ENCODE data around the gene DIS3L. TPM values are rescaled to one million over a fixed set of nuclear protein-coding genes. Genes with fewer than 3 reads are reported as not detected.

DIS3L gene
- total and polyA plus RNA-seq, 2 donors from 2014 or later: 10.6 to 28.5 TPM

GRCh38 chr15:66294932-66295235, 1.5 kb downstream of the DIS3L start:
- no peak overlapping the region for H3K9ac ChIP-seq (ENCODE audit: low read length in 3 of 3)
- H3K27me3 ChIP-seq (ENCODE audit: control insufficient read depth, insufficient read depth, low read length): no peaks in the 10 kb centered on the region
- DNase-seq (no peak), FAIRE-seq (no peak)
- H3K36me3 ChIP-seq (ENCODE audit: control insufficient read depth in 2 of 3, insufficient read depth in 3 of 3, low read length in 3 of 3): peaks cover 0 to 3% (median 0%) of the 10 kb centered on the region in 3 donors
- intact Hi-C loops (cut with DNase I): no loop called here
- peak overlapping the region; percentile 58 to 66 (median 64) for H3K4me3 ChIP-seq (ENCODE audit: low read length in 3 of 3)
- H3K4me1 ChIP-seq (ENCODE audit: control insufficient read depth in 2 of 3, insufficient read depth in 2 of 3, low read depth in 1 of 3, low read length in 3 of 3): peaks cover 0 to 16% (median 0%) of the 10 kb centered on the region in 3 donors
- TF ChIP-seq CTCF (IDR thresholded peaks at IDR 0.05; ENCODE audit: borderline replicate concordance, extremely low read depth, insufficient read depth): no peak
- no peaks in the 10 kb centered on the region for H3K9me3 ChIP-seq (ENCODE audit: control insufficient read depth in 2 of 3, insufficient read depth in 1 of 3, low read length in 3 of 3)
- no peak overlapping the region for H3K27ac ChIP-seq (ENCODE audit: low read depth in 2 of 2, low read length in 2 of 2)

DNA sequence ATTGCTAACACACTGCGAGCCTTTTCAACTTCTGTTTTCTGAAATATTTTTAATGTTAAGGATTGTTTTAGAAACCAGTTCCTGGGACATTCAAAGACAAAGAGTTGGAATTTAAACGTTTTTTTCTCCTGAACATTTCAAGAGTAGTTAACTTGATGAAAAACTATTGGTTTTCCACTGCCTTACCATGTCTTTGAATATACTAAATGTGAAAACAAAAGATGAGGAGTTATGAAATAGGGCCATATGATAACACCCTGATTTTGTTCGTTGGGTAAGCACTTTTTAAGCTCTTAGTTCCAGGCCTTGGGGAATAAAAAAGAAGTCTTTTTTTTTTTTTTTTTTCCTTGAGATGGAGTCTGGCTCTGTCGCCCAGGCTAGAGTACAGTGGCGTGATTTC, 2.8 kb downstream of the DIS3L start:
- TF ChIP-seq CTCF (IDR thresholded peaks at IDR 0.05; ENCODE audit: borderline replicate concordance, extremely low read depth, insufficient read depth): no peak
- H3K4me3 ChIP-seq (ENCODE audit: low read length in 3 of 3): no peak overlapping the region
- H3K36me3 ChIP-seq (ENCODE audit: control insufficient read depth in 2 of 3, insufficient read depth in 3 of 3, low read length in 3 of 3): peaks cover 0 to 3% (median 0%) of the 10 kb centered on the region in 3 donors
- H3K4me1 ChIP-seq (ENCODE audit: control insufficient read depth in 2 of 3, insufficient read depth in 2 of 3, low read depth in 1 of 3, low read length in 3 of 3): peaks cover 0 to 16% (median 0%) of the 10 kb centered on the region in 3 donors
- H3K9ac ChIP-seq (ENCODE audit: low read length in 3 of 3): no peak overlapping the region
- no peaks in the 10 kb centered on the region for H3K9me3 ChIP-seq (ENCODE audit: control insufficient read depth in 2 of 3, insufficient read depth in 1 of 3, low read length in 3 of 3)
- FAIRE-seq (no peak), DNase-seq (no peak)
- intact Hi-C loops (cut with DNase I): no loop called here
- H3K27me3 ChIP-seq (ENCODE audit: control insufficient read depth, insufficient read depth, low read length): no peaks in the 10 kb centered on the region
- H3K27ac ChIP-seq (ENCODE audit: low read depth in 2 of 2, low read length in 2 of 2): no peak overlapping the region

DNA sequence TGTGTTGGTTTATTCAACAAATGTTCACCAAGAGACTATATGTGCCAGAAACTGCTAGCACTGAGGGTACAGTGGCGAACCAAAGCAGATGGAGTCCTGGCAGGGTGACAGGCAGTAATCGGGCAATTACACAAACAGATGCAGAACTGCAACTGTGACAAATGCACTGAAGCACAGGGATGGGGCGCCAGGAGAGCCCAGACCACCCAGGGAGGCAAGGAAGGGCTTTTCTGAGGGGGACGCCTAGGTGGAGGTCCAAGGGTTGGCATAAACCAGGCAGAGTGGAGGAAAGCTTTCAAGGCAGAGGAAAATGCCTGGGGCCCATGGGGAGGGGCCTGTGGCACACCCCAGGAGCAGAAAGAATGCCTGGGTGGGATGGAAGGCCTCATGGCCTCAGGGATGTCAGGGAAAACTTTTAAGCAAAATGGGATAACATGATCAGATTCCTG, 5.5 kb downstream of the DIS3L start:
- no peak for FAIRE-seq

More for the DNA sequence above, 5.5 kb downstream of the DIS3L start:
- Histone ChIP-seq H3K36me3 (ENCODE audit: control insufficient read depth in 2 of 3, insufficient read depth in 3 of 3, low read length in 3 of 3) (peaks cover 0 to 3% (median 0%) of the 10 kb centered on the region in 3 donors), H3K27ac (ENCODE audit: low read depth in 2 of 2, low read length in 2 of 2) (no peak overlapping the region), H3K9ac (ENCODE audit: low read length in 3 of 3) (no peak overlapping the region), H3K9me3 (ENCODE audit: control insufficient read depth in 2 of 3, insufficient read depth in 1 of 3, low read length in 3 of 3) (no peaks in the 10 kb centered on the region), H3K4me1 (ENCODE audit: control insufficient read depth in 2 of 3, insufficient read depth in 2 of 3, low read depth in 1 of 3, low read length in 3 of 3) (peaks cover 0 to 8% (median 0%) of the 10 kb centered on the region in 3 donors), H3K27me3 (ENCODE audit: control insufficient read depth, insufficient read depth, low read length) (no peaks in the 10 kb centered on the region), H3K4me3 (ENCODE audit: low read length in 3 of 3) (no peak overlapping the region)
- intact Hi-C loops (cut with DNase I): no loop called here
- TF ChIP-seq CTCF (IDR thresholded peaks at IDR 0.05; ENCODE audit: borderline replicate concordance, extremely low read depth, insufficient read depth): no peak
- DNase-seq: no peak
